HG03354 (cell line): ENCODE measurements around the gene DUSP22.

ENCODE experiments used
- ATAC-seq: cut with Tn5 transposase; IDR thresholded peaks from one replicate; pipeline ENCODE4 v1.9.1; 2021; ENCODE audit warnings: mild to moderate bottlenecking; ENCODE audit not compliant: unreplicated experiment, poor library complexity, severe bottlenecking

Gene DUSP22

GRCh38 chr6:294656-295565 lies 2.6 kb downstream of the DUSP22 start:
- ATAC-seq, result no peak

- peak; percentile 27 for ATAC-seq
Measured at GRCh38 chr6:296151-297122, 4.2 kb downstream of the DUSP22 start.

GRCh38 chr6:297571-298232 lies 5.4 kb downstream of the DUSP22 start:
- ATAC-seq, result no peak

- ATAC-seq, result peak; percentile 22
Measured at GRCh38 chr6:298233-299103, 6.2 kb downstream of the DUSP22 start.

GRCh38 chr6:299104-299980 lies 7.1 kb downstream of the DUSP22 start:
- no peak for ATAC-seq

GRCh38 chr6:300026-300425 lies 7.7 kb downstream of the DUSP22 start:
- ATAC-seq, result no peak

GRCh38 chr6:300494-301198 lies 8.4 kb downstream of the DUSP22 start:
- no peak for ATAC-seq

- no peak for ATAC-seq
Measured at GRCh38 chr6:301526-301925, 9.2 kb downstream of the DUSP22 start.

- no peak for ATAC-seq
Measured at GRCh38 chr6:301929-302705, 9.8 kb downstream of the DUSP22 start.

GRCh38 chr6:302760-303159 lies 10.5 kb downstream of the DUSP22 start:
- no peak for ATAC-seq

- ATAC-seq, result no peak
Measured at GRCh38 chr6:303263-303662, 11.0 kb downstream of the DUSP22 start.

- no peak for ATAC-seq
Measured at GRCh38 chr6:303948-304558, 11.8 kb downstream of the DUSP22 start.

GRCh38 chr6:304833-305370 lies 12.6 kb downstream of the DUSP22 start:
- ATAC-seq, result no peak

GRCh38 chr6:305371-306206 lies 13.3 kb downstream of the DUSP22 start:
- ATAC-seq, result peak; percentile 91

GRCh38 chr6:306641-307061 lies 14.4 kb downstream of the DUSP22 start:
- no peak for ATAC-seq
